RWPE1 (cell line): Measurements from ENCODE around the gene LRCH1.
A peak's percentile ranks its signal among the peaks of the same experiment; 100 is the strongest.

ENCODE experiments used
- CTCF ChIA-PET: fragments of 350-600 bp; sonication (Branson Sonifier 250); formaldehyde crosslinking; extraction: SDS; loops from one replicate; lab custom pipeline; 2021; lab: Yijun Ruan, JAX
- POLR2A ChIA-PET: fragments of 400-600 bp; formaldehyde crosslinking; extraction: SDS; loops from one replicate; lab custom pipeline; 2020; ENCODE audit warnings: antibody characterized with exemption; ENCODE audit not compliant: low non-redundant PET; lab: Yijun Ruan, JAX
- DNase-seq: peaks from one replicate; pipeline ENCODE4 v3.0.0; 2012; ENCODE audit warnings: low spot score
- H3K27ac ChIP-seq: fragments of 450-650 bp; 2 replicates; pipeline ENCODE4 v1.5.1; 2017
- TF ChIP-seq, protein P1 (sequence below): fragments of 450-650 bp; conservative IDR thresholded peaks from 2 replicates; pipeline ENCODE4 v1.5.1; 2017; ENCODE audit warnings: low read depth, mild to moderate bottlenecking

The LRCH1 gene

DNA sequence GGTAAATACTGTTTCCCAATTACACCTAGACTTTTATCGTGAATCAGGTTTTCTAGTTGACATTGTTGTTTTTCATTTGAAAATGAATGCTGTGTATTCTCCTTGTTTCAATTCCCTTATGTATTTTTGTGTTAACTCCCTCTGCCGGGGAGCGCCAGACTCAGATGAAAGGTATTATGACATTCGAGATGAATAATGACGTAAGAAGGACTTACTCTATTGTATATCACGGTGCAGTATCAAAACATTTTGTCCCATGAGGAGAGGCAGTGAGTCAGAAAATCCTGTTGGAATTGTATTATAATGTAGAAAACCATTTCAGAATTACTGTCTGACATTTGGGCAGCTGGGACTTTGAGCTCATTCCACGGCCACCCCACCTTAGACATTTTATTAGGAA, 61.6 kb downstream of the LRCH1 start:
- TF ChIP-seq, protein P1, sequence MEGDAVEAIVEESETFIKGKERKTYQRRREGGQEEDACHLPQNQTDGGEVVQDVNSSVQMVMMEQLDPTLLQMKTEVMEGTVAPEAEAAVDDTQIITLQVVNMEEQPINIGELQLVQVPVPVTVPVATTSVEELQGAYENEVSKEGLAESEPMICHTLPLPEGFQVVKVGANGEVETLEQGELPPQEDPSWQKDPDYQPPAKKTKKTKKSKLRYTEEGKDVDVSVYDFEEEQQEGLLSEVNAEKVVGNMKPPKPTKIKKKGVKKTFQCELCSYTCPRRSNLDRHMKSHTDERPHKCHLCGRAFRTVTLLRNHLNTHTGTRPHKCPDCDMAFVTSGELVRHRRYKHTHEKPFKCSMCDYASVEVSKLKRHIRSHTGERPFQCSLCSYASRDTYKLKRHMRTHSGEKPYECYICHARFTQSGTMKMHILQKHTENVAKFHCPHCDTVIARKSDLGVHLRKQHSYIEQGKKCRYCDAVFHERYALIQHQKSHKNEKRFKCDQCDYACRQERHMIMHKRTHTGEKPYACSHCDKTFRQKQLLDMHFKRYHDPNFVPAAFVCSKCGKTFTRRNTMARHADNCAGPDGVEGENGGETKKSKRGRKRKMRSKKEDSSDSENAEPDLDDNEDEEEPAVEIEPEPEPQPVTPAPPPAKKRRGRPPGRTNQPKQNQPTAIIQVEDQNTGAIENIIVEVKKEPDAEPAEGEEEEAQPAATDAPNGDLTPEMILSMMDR, result 0 out of 2 replicates have a peak, but pooled peaks have one; percentile 10
- ChIA-PET CTCF (interaction anchor here (0.9 kb wide), 1 partner anchor 106 kb away, joined by 3 read pairs; no protein-coding TSS in a partner anchor), POLR2A (no interaction called here)
- H3K27ac ChIP-seq, result no peak overlapping the region
- DNase-seq, result peak; percentile 48

DNA sequence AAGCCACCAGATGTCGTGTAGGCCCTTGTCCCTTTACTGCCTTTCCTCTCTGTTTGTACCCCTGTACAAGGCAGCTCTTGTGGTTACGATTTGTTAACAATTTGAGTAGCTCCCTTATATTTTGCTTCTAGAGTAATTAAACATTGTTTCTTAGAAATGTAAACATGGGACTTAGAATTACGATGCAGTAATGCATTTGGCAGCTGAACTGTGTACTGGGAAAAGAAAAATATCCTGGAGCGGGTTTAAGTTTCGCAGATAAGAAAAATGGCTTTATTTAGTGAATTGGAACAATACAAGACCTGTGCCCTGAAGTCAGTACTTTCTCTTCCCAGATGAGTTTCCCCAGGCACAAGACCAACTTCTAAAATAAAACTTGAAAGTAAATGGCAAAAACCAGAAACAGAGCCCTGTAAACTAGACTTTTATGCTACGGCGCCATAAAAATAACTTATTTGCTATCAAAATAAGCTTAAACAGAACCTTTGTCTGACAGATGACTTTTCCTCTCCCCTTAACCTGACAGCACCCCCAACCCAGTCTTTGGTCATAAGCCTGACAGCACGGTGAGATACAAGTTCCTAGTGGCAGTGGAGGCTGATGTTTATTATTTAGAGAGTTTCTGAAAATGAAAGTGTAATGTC, 63.0 kb downstream of the LRCH1 start:
- ChIA-PET CTCF (no interaction called here), POLR2A (interaction anchor here (0.5 kb wide), 1 partner anchor 7 kb away, joined by 5 read pairs; no protein-coding TSS in a partner anchor)
- TF ChIP-seq, protein P1, result no peak

DNA sequence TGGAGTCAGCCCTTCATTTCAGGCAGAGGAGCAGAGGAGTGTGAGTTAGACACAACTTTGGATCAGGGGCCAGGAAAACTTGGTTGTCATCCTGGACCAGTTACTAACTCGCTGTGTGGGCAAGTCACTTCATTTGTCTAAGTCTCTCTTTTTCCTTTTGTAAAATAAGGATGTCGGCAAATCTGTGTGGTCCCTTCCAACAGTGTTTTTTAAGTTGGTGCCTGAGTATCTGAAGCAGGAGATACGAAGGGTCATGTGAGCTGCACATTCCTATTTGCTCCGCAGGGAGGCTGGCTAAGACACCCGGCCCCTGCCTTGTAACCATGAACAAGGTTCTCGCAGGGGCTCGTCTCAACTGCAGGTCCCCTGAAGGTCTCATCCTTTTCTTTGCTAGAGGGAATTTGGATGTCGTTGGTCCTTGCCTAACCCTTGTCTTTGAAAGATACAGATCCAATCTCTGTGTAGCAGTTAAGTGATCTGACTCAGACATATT, 64.3 kb downstream of the LRCH1 start:
- no peak overlapping the region for H3K27ac ChIP-seq
- TF ChIP-seq, protein P1, result no peak
- ChIA-PET POLR2A (no interaction called here), CTCF (no interaction called here)
- no peak for DNase-seq

More for the DNA sequence above, 63.0 kb downstream of the LRCH1 start:
- H3K27ac ChIP-seq, result no peak overlapping the region
- no peak for DNase-seq

DNA sequence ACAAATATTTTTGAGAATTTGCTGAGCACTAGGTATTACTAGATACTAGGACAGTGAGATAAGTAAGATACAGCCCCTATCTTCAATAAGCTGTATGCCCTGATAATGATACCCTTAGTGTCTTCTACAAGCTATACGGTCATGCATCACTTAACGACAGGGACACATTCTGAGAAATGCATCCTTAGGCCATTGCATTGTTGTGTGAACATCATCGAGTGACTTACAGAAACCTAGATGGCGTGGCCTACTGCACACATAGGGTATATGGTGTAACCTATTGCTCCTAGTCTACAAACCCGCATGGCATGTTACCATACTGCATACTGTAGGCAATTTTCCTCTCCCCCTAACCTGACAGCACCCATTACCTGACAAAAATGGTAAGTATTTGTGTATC, 64.9 kb downstream of the LRCH1 start:
- ChIA-PET POLR2A (no interaction called here), CTCF (no interaction called here)
- DNase-seq, result no peak
- H3K27ac ChIP-seq, result no peak overlapping the region
- TF ChIP-seq, protein P1, result no peak

DNA sequence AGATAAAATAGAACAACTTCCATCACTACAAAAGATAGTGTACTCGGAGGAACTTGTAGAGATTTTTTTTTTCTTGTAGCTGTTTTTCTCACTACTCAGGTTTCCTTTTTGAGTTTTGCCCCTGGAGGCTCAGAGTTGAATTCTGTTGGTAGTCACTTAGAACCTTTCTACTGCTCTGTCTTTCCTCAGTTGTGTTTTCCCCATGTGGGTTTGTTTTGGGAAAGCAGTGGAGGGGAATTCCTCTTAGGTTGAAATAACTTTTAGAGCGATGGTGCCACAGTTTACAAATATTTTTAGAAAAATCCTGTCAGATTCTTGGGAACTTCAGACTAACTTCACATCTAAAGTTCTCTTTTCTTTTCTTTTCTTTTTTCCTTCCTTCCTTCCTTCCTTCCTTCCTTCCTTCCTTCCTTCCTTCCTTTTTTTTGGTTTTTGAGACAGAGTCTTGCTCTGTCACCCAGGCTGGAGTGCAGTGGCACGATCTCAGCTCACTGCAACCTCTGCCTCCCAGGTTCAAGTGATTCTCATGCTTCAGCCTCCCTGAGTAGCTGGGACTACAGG, 65.8 kb downstream of the LRCH1 start:
- TF ChIP-seq, protein P1, result no peak
- H3K27ac ChIP-seq, result no peak overlapping the region
- ChIA-PET CTCF (no interaction called here), POLR2A (no interaction called here)
- no peak for DNase-seq

DNA sequence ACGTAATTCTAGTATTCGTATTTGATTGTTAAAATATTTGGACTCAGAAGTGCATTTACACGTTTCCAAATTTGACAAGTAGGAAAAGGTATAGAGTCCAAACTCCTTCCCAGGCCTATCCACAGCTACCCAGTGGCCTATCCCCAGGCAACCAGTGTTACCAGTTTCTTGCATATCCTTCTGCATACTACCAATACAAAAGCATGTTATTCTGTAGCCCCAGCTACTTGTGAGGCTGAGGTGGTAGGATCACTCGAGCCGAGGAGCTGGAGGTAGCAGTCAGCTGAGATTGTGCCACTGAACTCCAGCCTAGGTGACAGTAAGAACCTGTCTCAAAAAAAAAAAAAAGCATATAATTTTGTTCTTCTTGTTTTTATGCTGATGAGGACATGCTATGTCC, 67.1 kb downstream of the LRCH1 start:
- no peak overlapping the region for H3K27ac ChIP-seq
- DNase-seq, result no peak
- TF ChIP-seq, protein P1, result no peak
- CTCF ChIA-PET, result no interaction called here
- POLR2A ChIA-PET, result no interaction called here
